SU-DHL-6 (cell line): ENCODE measurements around the gene MYDGF.

Experiments used
- H2AFZ ChIP-seq: fragments of 200-600 bp; sonication (generic); 2 replicates; pipeline ENCODE4 v1.6.1; 2014; ENCODE audit warnings: low read depth, mild to moderate bottlenecking, moderate library complexity, mixed read lengths, antibody characterized with exemption, low read length; ENCODE audit not compliant: severe bottlenecking
- H3F3A ChIP-seq: fragments of 200-600 bp; shearing (Covaris generic); 2 replicates; pipeline ENCODE4 v1.6.0; 2016; ENCODE audit warnings: antibody characterized with exemption, mild to moderate bottlenecking; ENCODE audit not compliant: insufficient read depth
- H3K27ac ChIP-seq: fragments of 200-600 bp; sonication (generic); 2 replicates; pipeline ENCODE4 v1.5.1; 2016; ENCODE audit warnings: low read depth, mild to moderate bottlenecking, low read length, moderate library complexity, mixed read lengths
- H3K27me3 ChIP-seq: fragments of 200-600 bp; sonication (generic), shearing (Covaris generic); 2 replicates; pipeline ENCODE4 v1.6.0; 2014; ENCODE audit warnings: mild to moderate bottlenecking, low read length
- H3K36me3 ChIP-seq: fragments of 200-600 bp; sonication (generic); 2 replicates; pipeline ENCODE4 v1.6.1; 2014; ENCODE audit warnings: mild to moderate bottlenecking, low read length, mixed read lengths
- H3K4me2 ChIP-seq: fragments of 300-600, 200-600 bp; shearing (Covaris generic), sonication (generic); 2 replicates; pipeline ENCODE4 v1.6.0; 2014; ENCODE audit warnings: low read length, low read depth, mild to moderate bottlenecking; ENCODE audit not compliant: poor library complexity, severe bottlenecking
- H3K4me3 ChIP-seq: fragments of 200-600 bp; sonication (generic); 2 replicates; pipeline ENCODE4 v1.5.1; 2014; ENCODE audit warnings: antibody characterized with exemption, low read length, mild to moderate bottlenecking, mixed read lengths; ENCODE audit not compliant: insufficient read depth, poor library complexity, severe bottlenecking
- H3K79me2 ChIP-seq: fragments of 200-600 bp; sonication (generic); 2 replicates; pipeline ENCODE4 v1.6.1; 2014; ENCODE audit warnings: mild to moderate bottlenecking, low read length, moderate library complexity; ENCODE audit not compliant: insufficient read depth
- H3K9ac ChIP-seq: fragments of 200-600 bp; sonication (generic); 2 replicates; pipeline ENCODE4 v1.7.0; 2014; ENCODE audit warnings: mild to moderate bottlenecking, low read length
- H3K9me2 ChIP-seq: fragments of 200-600 bp; sonication (generic); replicated peaks from 2 replicates; pipeline ENCODE4 v1.6.1; 2014; ENCODE audit warnings: low read length; ENCODE audit not compliant: insufficient read depth
- H3K9me3 ChIP-seq: fragments of 200-600 bp; sonication (generic); 2 replicates; pipeline ENCODE4 v1.6.1; 2014; ENCODE audit warnings: low read length, mixed read lengths; ENCODE audit not compliant: insufficient read depth
- H4K20me1 ChIP-seq: fragments of 200-600 bp; sonication (generic); 2 replicates; pipeline ENCODE4 v1.6.1; 2014; ENCODE audit warnings: low read depth, mild to moderate bottlenecking, antibody characterized with exemption, low read length, moderate library complexity, mixed read lengths
- CTCF ChIP-seq: fragments of 200-600 bp; sonication (generic); IDR thresholded peaks from one replicate; pipeline ENCODE4 v1.5.1; 2017; ENCODE audit warnings: antibody characterized with exemption, mild to moderate bottlenecking, low read length, moderate library complexity; ENCODE audit not compliant: insufficient read depth, poor library complexity, severe bottlenecking
- EZH2phosphoT487 ChIP-seq: fragments of 200-600 bp; sonication (generic), shearing (Covaris generic); conservative IDR thresholded peaks from 2 replicates; pipeline ENCODE4 v1.6.1; 2018; ENCODE audit warnings: mild to moderate bottlenecking, antibody characterized with exemption, low read length, moderate library complexity, mixed read lengths

The MYDGF gene

GRCh38 chr19:4638828-4639530 lies 31.2 kb downstream of the MYDGF start, which contains the start of gene TNFAIP8L1:
TSS of gene TNFAIP8L1 (plus strand) at chr19:4639516. CDS start at chr19:4651870, 12,354 bp downstream.
- Histone ChIP-seq H3K4me3 (peak within 1 kb of the TSS; percentile 72), H4K20me1 (no peaks in the 10 kb centered on the region), H3K27me3 (no peaks in the 10 kb centered on the region), H3F3A (peaks cover 10% of the 10 kb centered on the region; the same call in 1 of the 2 replicates), H3K9ac (peak within 1 kb of the TSS; percentile 76), H3K4me2 (peak within 1 kb of the TSS; percentile 77), H3K27ac (peak within 1 kb of the TSS; percentile 77), H3K36me3 (no peaks in the 10 kb centered on the region), H3K9me3 (no peaks in the 10 kb centered on the region), H3K79me2 (peaks cover 14% of the 10 kb centered on the region; the same call in 1 of the 2 replicates), H2AFZ (peak within 1 kb of the TSS; percentile 72), H3K9me2 (no peaks in the 10 kb centered on the region)
- TF ChIP-seq EZH2phosphoT487, result no peak
- no peak for TF ChIP-seq CTCF

DNA sequence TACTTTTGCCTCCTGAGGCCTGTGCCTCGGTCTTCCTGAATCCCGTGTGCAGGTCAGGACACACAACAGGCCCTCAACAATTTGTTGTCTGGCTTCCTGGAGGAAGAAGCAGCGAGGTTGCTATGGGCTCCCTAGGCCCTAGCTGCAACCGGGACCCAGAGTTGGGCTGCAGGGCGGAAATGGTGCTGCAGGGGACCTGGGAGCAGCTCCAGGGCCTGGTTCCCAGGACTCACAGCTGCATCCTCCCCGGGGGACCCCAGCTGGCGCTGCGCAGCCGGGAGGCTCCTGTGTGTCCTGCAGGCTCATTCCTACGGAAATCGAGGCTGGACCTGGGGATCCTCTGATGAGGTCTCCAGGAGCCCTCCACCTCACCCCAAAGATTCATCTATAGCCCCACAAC lies 31.8 kb downstream of the MYDGF start:
- H3K27me3 ChIP-seq, result no peaks in the 10 kb centered on the region
- peak overlapping the region; percentile 77 for H3K27ac ChIP-seq
- no peaks in the 10 kb centered on the region for H3K9me3 ChIP-seq
- H3F3A ChIP-seq, result peaks cover 10% of the 10 kb centered on the region; the same call in 1 of the 2 replicates
- peaks cover 14% of the 10 kb centered on the region; the same call in 1 of the 2 replicates for H3K79me2 ChIP-seq
- H3K4me2 ChIP-seq, result peak overlapping the region; percentile 77
- H3K9ac ChIP-seq, result peak overlapping the region; percentile 56
- no peak overlapping the region for H3K4me3 ChIP-seq
- H2AFZ ChIP-seq, result peak overlapping the region; percentile 72
- no peaks in the 10 kb centered on the region for H3K9me2 ChIP-seq
- no peak for TF ChIP-seq EZH2phosphoT487
- TF ChIP-seq CTCF, result no peak
- no peaks in the 10 kb centered on the region for H3K36me3 ChIP-seq
- no peaks in the 10 kb centered on the region for H4K20me1 ChIP-seq

DNA sequence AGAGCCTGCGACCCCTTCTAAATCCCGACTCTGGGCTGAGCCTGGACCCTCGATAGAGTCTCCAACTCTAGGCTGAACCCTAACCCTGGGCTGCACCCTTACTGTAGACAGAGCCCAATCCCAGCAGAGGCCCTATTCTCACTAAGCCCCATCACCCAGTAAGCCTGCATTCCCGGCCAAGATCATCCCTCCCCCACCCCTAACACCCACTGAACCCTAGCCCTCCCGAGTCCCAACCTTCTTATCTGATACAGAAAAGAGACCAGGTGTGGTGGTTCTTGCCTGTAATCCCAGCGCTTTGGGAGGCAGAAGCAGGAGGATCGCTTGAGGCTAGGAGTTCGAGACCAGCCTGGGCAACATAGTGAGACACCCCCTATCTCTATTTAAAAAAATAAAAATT lies 33.4 kb downstream of the MYDGF start:
- Histone ChIP-seq H2AFZ (peak overlapping the region; percentile 93), H3K79me2 (peaks cover 14% of the 10 kb centered on the region; the same call in 1 of the 2 replicates), H3K4me2 (peak overlapping the region; percentile 68), H3F3A (peaks cover 10% of the 10 kb centered on the region; the same call in 1 of the 2 replicates), H3K4me3 (no peak overlapping the region), H4K20me1 (no peaks in the 10 kb centered on the region), H3K36me3 (no peaks in the 10 kb centered on the region), H3K9ac (peak overlapping the region; percentile 52), H3K9me3 (no peaks in the 10 kb centered on the region), H3K27me3 (no peaks in the 10 kb centered on the region), H3K27ac (no peak overlapping the region), H3K9me2 (no peaks in the 10 kb centered on the region)
- TF ChIP-seq CTCF, result no peak
- no peak for TF ChIP-seq EZH2phosphoT487
